Lung (tissue), 16 donors: ENCODE results near the gene MED13. TPM values are rescaled to one million over a fixed set of nuclear protein-coding genes. Genes with fewer than 3 reads are reported as not detected.
A peak's percentile ranks its signal among the peaks of the same experiment; 100 is the strongest.

Experiments
- ATAC-seq: fragments of 200-7000 bp; cut with Tn5 transposase; one replicate; pipeline ENCODE4 v1.9.1; 2020; ENCODE audit warnings: moderate number of reproducible peaks; ENCODE audit not compliant: insufficient read depth, low FRiP score
- DNase-seq, 3 donors: peaks; one replicate each; pipeline ENCODE4 v3.0.0-alpha.2; 2013 to 2017
- H3K27ac ChIP-seq, 2 donors: one replicate each; pipeline ENCODE4 v1.5.1; 2013; ENCODE audit warnings: mild to moderate bottlenecking in 2 of 2, moderate library complexity in 2 of 2, control low read depth in 1 of 2, inconsistent platforms in 1 of 2, low read depth in 1 of 2, low read length in 1 of 2
- H3K27me3 ChIP-seq, 3 donors: one replicate each; pipeline ENCODE4 v1.5.1; 2013; ENCODE audit warnings: low read length in 2 of 3; ENCODE audit not compliant: control insufficient read depth in 3 of 3, insufficient read depth in 3 of 3
- H3K36me3 ChIP-seq, 4 donors: one replicate each; pipeline ENCODE4 v1.5.1; 2013; ENCODE audit warnings: low read length in 4 of 4, mild to moderate bottlenecking in 1 of 4, moderate library complexity in 1 of 4; ENCODE audit not compliant: control insufficient read depth in 4 of 4, insufficient read depth in 4 of 4
- H3K4me1 ChIP-seq, 5 donors: one replicate each; pipeline ENCODE4 v1.5.1; 2013; ENCODE audit warnings: low read length in 5 of 5, mild to moderate bottlenecking in 2 of 5, moderate library complexity in 1 of 5; ENCODE audit not compliant: control insufficient read depth in 5 of 5, insufficient read depth in 5 of 5
- H3K4me3 ChIP-seq: one replicate; pipeline ENCODE4 v1.5.1; 2013; ENCODE audit warnings: mild to moderate bottlenecking, control low read depth, moderate library complexity
- H3K9ac ChIP-seq, 2 donors: one replicate each; pipeline ENCODE4 v1.5.1; 2013; ENCODE audit warnings: low read length in 2 of 2, control low read depth in 1 of 2; ENCODE audit not compliant: insufficient read depth in 1 of 2
- H3K9me3 ChIP-seq, 4 donors: one replicate each; pipeline ENCODE4 v1.5.1; 2013; ENCODE audit warnings: low read length in 3 of 4, mild to moderate bottlenecking in 1 of 4, moderate library complexity in 1 of 4; ENCODE audit not compliant: control insufficient read depth in 4 of 4, insufficient read depth in 3 of 4
- CTCF ChIP-seq: IDR thresholded peaks from 2 replicates; pipeline ENCODE4 v1.5.1; 2012; ENCODE audit warnings: mild to moderate bottlenecking; ENCODE audit errors: control extremely low read depth, extremely low read depth
- WGBS, 2 donors: extraction: QIAGEN DNeasy Blood & Tissue Kit; methylation state at CpG; one replicate each; pipeline ENCODE4 v1.1.7; 2013; 5-methylcytosine and 5-hydroxymethylcytosine counted together
- long read RNA-seq, 5 donors: transcript quantifications; one replicate each; lab custom pipeline, GENCODE V29; 2026
- polyA plus RNA-seq, 2 donors: library from polyadenylated mRNA; stranded (reverse); fragments of 200-250 nt; gene quantifications; one replicate each; pipeline ENCODE4 v1.2.1, GENCODE V29; 2013
- total RNA-seq, 2 donors: library from RNA; depleted of rRNA in 1 of 2; stranded (reverse); fragments of >200 nt in 1 of 2; gene quantifications; one replicate each; pipeline ENCODE4 v1.2.1, GENCODE V29; 2014 to 2021
- donor health status: control.
- donor health status: control.
- donor health status: Bipolar disorder and iron deficiency.
- donor health status: healthy.
- donor health status: DM: yes; HTN: yes; CAD: no.

The MED13 gene
- 100 to 1,000 TPM in 1 of 2 donors, 10 to 100 TPM in 1; 64.6 to 104 TPM for total RNA-seq
- 10 to 100 TPM in 1 of 2 donors, 1 to 10 TPM in 1; 7.2 to 11.7 TPM for polyA plus RNA-seq
- long read RNA-seq, donor 1, partial matches to known transcripts, result 10 of 12 reads
- long read RNA-seq, donor 1, other reads (novel, unspliced or antisense), result 0 of 12 reads
- long read RNA-seq, donor 2, partial matches to known transcripts, result 0 of 1 reads
- long read RNA-seq, donor 2, other reads (novel, unspliced or antisense), result 0 of 1 reads
- long read RNA-seq, donor 3, partial matches to known transcripts, result 0 of 2 reads
- long read RNA-seq, donor 3, other reads (novel, unspliced or antisense), result 0 of 2 reads
- long read RNA-seq, donor 4, partial matches to known transcripts, result 0 of 1 reads
- long read RNA-seq, donor 4, other reads (novel, unspliced or antisense), result 0 of 1 reads
- long read RNA-seq, donor 5, partial matches to known transcripts, result 5 of 5 reads
- long read RNA-seq, donor 5, other reads (novel, unspliced or antisense), result 0 of 5 reads

GRCh38 chr17:62064791-62065563 lies at the start of gene MED13:
Gene MED13, minus strand, starts transcription at chr17:62065278. Its CDS starts 73 bp downstream, at chr17:62065205.
- H3K9ac ChIP-seq, result peak within 1 kb of the TSS; percentile 90 to 93
- peak within 1 kb of the TSS; percentile 92 for H3K4me3 ChIP-seq
- DNase-seq (peak; percentile 50 to 59 (median 54)), ATAC-seq (peak; percentile 35)
- H3K36me3 ChIP-seq, result peaks cover 0 to 9% (median 5%) of the 10 kb centered on the region in 4 donors
- no peaks in the 10 kb centered on the region for H3K27me3 ChIP-seq
- no peak for TF ChIP-seq CTCF
- H3K4me1 ChIP-seq, result peaks cover 0 to 25% (median 9%) of the 10 kb centered on the region in 5 donors
- WGBS, 2 donors, result 0 to 1% methylated on average over 37 to 63 of the region's 79 CpGs
- H3K9me3 ChIP-seq, result no peaks in the 10 kb centered on the region
- peak within 1 kb of the TSS; percentile 90 to 99 for H3K27ac ChIP-seq

GRCh38 chr17:62112229-62112628 lies 47.2 kb upstream of the MED13 start:
- Histone ChIP-seq H3K36me3 (no peaks in the 10 kb centered on the region), H3K9me3 (no peaks in the 10 kb centered on the region), H3K27me3 (peaks cover 0 to 3% (median 0%) of the 10 kb centered on the region in 3 donors), H3K4me1 (no peaks in the 10 kb centered on the region), H3K27ac (no peak overlapping the region), H3K4me3 (no peak overlapping the region), H3K9ac (no peak overlapping the region)
- 82 to 88% methylated on average over 2 of the region's 2 CpGs for WGBS, 2 donors
- DNase-seq (no peak), ATAC-seq (no peak)
- TF ChIP-seq CTCF, result no peak

- TF ChIP-seq CTCF, result no peak
- ATAC-seq (no peak), DNase-seq (no peak)
- WGBS, 2 donors, result 63 to 70% methylated on average over 7 of the region's 7 CpGs
- Histone ChIP-seq H3K4me3 (no peak overlapping the region), H3K27me3 (peaks cover 0 to 3% (median 0%) of the 10 kb centered on the region in 3 donors), H3K4me1 (no peaks in the 10 kb centered on the region), H3K9me3 (no peaks in the 10 kb centered on the region), H3K27ac (no peak overlapping the region), H3K9ac (no peak overlapping the region), H3K36me3 (no peaks in the 10 kb centered on the region)
These were observed 46.6 kb upstream of the MED13 start for GRCh38 chr17:62111562-62112171.
